ENCODE results near the gene CCN5. TPM values are rescaled to one million over a fixed set of nuclear protein-coding genes. Genes with fewer than 3 reads are reported as not detected.
"Not testable (repeated sequence)": the region's sequence is repeated elsewhere in the genome, so short reads cannot be mapped to it uniquely, and the experiment has no call there.

Gene CCN5, protein sequence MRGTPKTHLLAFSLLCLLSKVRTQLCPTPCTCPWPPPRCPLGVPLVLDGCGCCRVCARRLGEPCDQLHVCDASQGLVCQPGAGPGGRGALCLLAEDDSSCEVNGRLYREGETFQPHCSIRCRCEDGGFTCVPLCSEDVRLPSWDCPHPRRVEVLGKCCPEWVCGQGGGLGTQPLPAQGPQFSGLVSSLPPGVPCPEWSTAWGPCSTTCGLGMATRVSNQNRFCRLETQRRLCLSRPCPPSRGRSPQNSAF
- 134 TPM for total RNA-seq

DNA sequence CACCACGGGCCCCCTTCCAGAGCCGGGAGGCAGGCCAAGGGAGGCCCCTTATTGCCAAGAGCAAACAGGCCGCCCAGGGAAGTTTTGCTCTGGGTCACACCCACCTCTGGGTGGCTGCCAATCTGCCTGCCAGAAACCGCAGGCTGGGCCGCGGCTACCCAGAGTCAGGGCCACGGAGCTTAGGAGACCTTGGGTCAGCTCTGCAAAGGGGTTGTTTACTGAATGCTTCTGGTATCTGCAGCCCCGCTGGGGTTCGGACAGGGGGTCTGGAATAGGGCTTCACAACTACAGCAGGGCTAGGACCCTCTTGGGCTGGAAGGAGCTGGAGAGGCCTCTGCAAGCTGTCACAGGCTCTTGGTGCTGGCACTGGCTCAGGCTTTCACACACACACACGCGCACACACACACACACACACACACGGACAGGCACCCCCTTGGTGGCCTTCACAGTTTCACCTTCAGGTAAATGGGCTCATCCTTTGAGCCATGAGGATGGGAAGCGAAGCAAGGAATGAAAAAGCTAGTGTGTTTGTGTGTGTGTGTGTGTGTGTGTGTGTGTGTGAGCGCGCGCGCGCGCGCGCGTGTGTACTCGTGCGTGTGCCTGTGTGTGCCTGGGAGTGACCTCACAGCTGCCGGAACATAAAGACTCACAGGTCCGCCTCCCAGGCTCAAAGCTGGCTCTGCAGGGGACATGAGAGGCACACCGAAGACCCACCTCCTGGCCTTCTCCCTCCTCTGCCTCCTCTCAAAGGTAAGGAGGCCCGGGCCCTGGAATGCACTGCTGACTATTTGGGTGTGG, at the start of gene CCN5:
CCN5 (plus strand) TSS at position 669 of the 798 bp plus-strand sequence; CDS start at position 691, 22 bp downstream.
- TF ChIP-seq POLR2AphosphoS5 (IDR thresholded peaks at IDR 0.05; ENCODE audit: insufficient read depth in 1 of 2, low read depth in 1 of 2): peak in 1 of 2 donors; percentile 76
- TF ChIP-seq, protein P1, sequence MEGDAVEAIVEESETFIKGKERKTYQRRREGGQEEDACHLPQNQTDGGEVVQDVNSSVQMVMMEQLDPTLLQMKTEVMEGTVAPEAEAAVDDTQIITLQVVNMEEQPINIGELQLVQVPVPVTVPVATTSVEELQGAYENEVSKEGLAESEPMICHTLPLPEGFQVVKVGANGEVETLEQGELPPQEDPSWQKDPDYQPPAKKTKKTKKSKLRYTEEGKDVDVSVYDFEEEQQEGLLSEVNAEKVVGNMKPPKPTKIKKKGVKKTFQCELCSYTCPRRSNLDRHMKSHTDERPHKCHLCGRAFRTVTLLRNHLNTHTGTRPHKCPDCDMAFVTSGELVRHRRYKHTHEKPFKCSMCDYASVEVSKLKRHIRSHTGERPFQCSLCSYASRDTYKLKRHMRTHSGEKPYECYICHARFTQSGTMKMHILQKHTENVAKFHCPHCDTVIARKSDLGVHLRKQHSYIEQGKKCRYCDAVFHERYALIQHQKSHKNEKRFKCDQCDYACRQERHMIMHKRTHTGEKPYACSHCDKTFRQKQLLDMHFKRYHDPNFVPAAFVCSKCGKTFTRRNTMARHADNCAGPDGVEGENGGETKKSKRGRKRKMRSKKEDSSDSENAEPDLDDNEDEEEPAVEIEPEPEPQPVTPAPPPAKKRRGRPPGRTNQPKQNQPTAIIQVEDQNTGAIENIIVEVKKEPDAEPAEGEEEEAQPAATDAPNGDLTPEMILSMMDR (IDR thresholded peaks at IDR 0.05): no peak
- Histone ChIP-seq H3K36me3 (no peaks in the 10 kb centered on the region), H3K27me3 (no peaks in the 10 kb centered on the region), H3K9me3 (no peaks in the 10 kb centered on the region), H3K4me1 (peaks cover 63% of the 10 kb centered on the region), H3K27ac (peak within 1 kb of the TSS; percentile 92), H3K4me3 (peak within 1 kb of the TSS; percentile 29 to 38)
- no peak for DNase-seq (ENCODE audit: extremely low spot score in 2 of 2)
- intact Hi-C loops (cut with DNase I): no loop called here

DNA sequence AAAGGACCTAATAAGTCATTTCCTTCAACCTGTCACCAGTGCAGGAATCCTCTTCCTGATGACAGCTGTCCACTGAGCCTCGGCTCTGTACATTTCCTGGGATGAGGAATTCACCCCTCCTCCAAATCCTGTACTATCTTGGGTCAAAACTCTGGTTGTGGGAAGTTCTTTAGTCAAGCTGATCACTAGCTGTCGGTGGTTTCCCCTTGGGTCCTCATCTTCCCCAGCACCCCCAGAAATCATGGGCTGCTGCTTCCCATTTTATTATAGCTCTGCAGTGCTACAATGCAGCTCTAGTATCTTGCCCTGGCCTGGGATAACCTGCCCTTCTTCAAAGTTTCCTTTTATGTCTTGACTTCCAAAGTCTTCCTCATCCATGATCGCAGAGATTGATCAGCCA, 49.1 kb upstream of the CCN5 start:
- Histone ChIP-seq H3K4me3 (no peak overlapping the region), H3K9me3 (no peaks in the 10 kb centered on the region), H3K4me1 (no peaks in the 10 kb centered on the region), H3K36me3 (no peaks in the 10 kb centered on the region), H3K27me3 (no peaks in the 10 kb centered on the region), H3K27ac (no peak overlapping the region)
- TF ChIP-seq, protein P1 (IDR thresholded peaks at IDR 0.05): no peak
- TF ChIP-seq POLR2A (IDR thresholded peaks at IDR 0.05) (no peak), POLR2AphosphoS5 (IDR thresholded peaks at IDR 0.05; ENCODE audit: insufficient read depth in 1 of 2, low read depth in 1 of 2) (no peak)
- intact Hi-C loops (cut with DNase I): no loop called here
- no peak for DNase-seq (ENCODE audit: extremely low spot score in 2 of 2)

DNA sequence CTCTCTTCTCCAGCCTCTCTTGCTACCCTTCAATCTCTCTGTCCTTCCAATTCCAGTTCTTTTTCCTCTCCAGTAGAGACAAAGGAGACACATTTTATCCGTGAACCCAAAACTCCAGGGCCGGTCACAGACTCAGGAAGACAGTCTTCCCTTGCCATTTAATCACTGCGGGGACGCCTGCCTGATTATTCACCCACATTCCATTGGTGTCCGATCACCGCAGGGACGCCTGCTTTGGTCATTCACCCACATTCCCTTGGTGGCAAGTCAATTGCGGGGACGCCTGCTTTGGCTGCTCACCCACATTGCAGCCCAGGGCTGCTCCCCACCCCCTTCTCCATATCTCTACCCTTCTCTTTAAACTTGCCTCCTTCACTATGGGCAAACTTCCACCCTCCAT, 44.3 kb upstream of the CCN5 start:
- intact Hi-C loops (cut with DNase I); H3K27me3 ChIP-seq; H3K27ac ChIP-seq; H3K4me3 ChIP-seq; H3K4me1 ChIP-seq; DNase-seq (ENCODE audit: extremely low spot score in 2 of 2); H3K9me3 ChIP-seq; H3K36me3 ChIP-seq: not testable (repeated sequence)

DNA sequence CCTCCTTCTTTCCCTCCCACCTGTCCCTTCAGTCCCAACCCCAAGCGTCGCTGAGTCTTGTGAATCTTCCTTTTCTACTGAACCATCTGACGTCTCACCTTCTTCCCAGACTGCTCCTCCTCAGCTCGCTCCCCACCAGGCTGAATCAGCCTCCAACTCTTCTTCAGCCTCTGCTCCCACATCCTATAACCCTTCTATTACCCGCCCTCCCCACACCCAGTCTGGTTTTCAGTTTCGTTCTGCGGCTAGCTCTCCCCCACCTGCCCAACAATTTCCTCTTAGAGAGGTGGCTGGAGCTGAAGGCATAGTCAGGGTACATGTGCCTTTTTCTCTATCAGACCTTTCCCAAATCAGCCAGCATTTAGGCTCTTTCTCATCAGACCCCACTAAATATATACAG, 43.6 kb upstream of the CCN5 start:
- H3K4me1 ChIP-seq; DNase-seq (ENCODE audit: extremely low spot score in 2 of 2); H3K9me3 ChIP-seq; H3K27me3 ChIP-seq; H3K27ac ChIP-seq; intact Hi-C loops (cut with DNase I); H3K4me3 ChIP-seq; H3K36me3 ChIP-seq: not testable (repeated sequence)

DNA sequence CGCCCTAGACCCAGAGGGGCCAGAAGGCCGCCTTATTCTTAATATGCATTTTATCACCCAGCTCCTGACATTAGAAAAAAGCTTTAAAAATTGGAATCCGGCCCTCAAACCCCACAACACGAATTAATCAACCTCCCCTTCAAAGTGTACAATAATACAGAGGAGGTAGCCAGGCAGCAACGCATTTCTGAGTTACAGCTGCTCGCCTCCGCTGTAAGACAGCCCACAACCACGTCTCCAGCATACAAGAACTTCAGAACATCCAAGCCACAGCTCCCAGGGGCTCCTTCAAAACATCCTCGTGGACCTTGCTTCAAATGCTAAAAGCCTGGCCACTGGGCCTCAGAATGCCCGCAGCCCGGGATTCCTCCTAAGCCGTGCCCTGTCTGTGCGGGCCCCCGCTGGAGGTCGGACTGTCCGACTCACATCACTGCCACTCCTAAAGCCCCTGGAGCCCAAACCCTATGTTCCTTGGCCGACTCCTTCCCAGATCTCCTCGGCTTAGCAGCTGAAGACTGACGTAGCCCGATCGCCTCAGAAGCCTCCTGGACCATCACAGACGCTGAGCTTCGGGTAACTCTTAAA, 42.8 kb upstream of the CCN5 start:
- H3K9me3 ChIP-seq; H3K27me3 ChIP-seq; intact Hi-C loops (cut with DNase I); DNase-seq (ENCODE audit: extremely low spot score in 2 of 2); H3K27ac ChIP-seq; H3K4me3 ChIP-seq; H3K36me3 ChIP-seq; H3K4me1 ChIP-seq: not testable (repeated sequence)

DNA sequence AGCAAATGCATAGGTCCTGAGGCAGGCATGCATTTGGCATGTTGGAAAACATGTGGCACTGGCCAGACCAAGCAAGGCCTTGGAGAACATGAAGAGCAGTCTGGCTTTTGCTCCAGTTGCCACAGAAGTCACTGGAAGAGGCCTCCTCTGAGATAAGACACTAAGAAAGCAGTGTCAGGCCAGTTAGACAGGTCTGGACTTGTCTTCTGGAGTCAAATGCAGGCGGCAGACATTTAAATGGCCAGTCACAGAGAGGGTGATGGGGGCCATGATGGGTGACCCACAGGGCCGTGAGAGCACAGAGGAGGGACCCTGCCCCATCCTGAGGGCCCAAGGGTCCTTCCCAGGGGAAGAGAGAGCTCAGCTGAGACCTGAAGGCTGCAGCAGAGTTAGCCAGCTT, 36.9 kb upstream of the CCN5 start:
- Histone ChIP-seq H3K4me1 (no peaks in the 10 kb centered on the region), H3K4me3 (no peak overlapping the region), H3K9me3 (no peaks in the 10 kb centered on the region), H3K27ac (no peak overlapping the region), H3K27me3 (no peaks in the 10 kb centered on the region), H3K36me3 (no peaks in the 10 kb centered on the region)
- DNase-seq (ENCODE audit: extremely low spot score in 2 of 2): no peak
- intact Hi-C loops (cut with DNase I): no loop called here
- TF ChIP-seq POLR2AphosphoS5 (IDR thresholded peaks at IDR 0.05; ENCODE audit: insufficient read depth in 1 of 2, low read depth in 1 of 2) (no peak), POLR2A (IDR thresholded peaks at IDR 0.05) (no peak)
- TF ChIP-seq, protein P1 (IDR thresholded peaks at IDR 0.05): no peak

Measured in vagina (tissue), 2 donors.